Trophoblast cell (in vitro differentiated cells and primary cell): ENCODE results near the gene SPG11.
A peak's percentile ranks its signal among the peaks of the same experiment; 100 is the strongest.

ENCODE experiments used
- DNase-seq, 2 donors: peaks; one replicate each; pipeline ENCODE4 v3.0.0-alpha.2; 2016
- H2AFZ ChIP-seq: 2 replicates; pipeline ENCODE4 v1.6.1; 2013; ENCODE audit warnings: low read length, moderate library complexity, mild to moderate bottlenecking; ENCODE audit not compliant: insufficient read depth, poor library complexity
- H2AK5ac ChIP-seq: 2 replicates; pipeline ENCODE4 v1.6.1; 2013; ENCODE audit warnings: mild to moderate bottlenecking, low read length
- H2BK120ac ChIP-seq: 2 replicates; pipeline ENCODE4 v1.6.1; 2013; ENCODE audit warnings: low read length, mild to moderate bottlenecking, moderate library complexity; ENCODE audit not compliant: insufficient read depth, poor library complexity
- H2BK12ac ChIP-seq: 2 replicates; pipeline ENCODE4 v1.6.1; 2013; ENCODE audit warnings: mild to moderate bottlenecking, low read length, moderate library complexity
- H2BK5ac ChIP-seq: 2 replicates; pipeline ENCODE4 v1.6.1; 2013; ENCODE audit warnings: low read length, low read depth, moderate library complexity, mild to moderate bottlenecking; ENCODE audit not compliant: poor library complexity
- H3K14ac ChIP-seq: 2 replicates; pipeline ENCODE4 v1.6.1; 2013; ENCODE audit warnings: mild to moderate bottlenecking, low read length
- H3K18ac ChIP-seq: 2 replicates; pipeline ENCODE4 v1.6.1; 2013; ENCODE audit warnings: mild to moderate bottlenecking, low read length
- H3K23ac ChIP-seq: 2 replicates; pipeline ENCODE4 v1.6.1; 2013; ENCODE audit warnings: low read length
- H3K27ac ChIP-seq: 2 replicates; pipeline ENCODE4 v1.5.1; 2013; ENCODE audit warnings: low read depth, mild to moderate bottlenecking, inconsistent platforms, low read length, moderate library complexity
- H3K27me3 ChIP-seq: 2 replicates; pipeline ENCODE4 v1.6.1; 2013; ENCODE audit warnings: inconsistent platforms, mild to moderate bottlenecking, low read length, moderate library complexity; ENCODE audit not compliant: insufficient read depth
- H3K36me3 ChIP-seq, 2 experiments: 1 replicate in 1 of 2; 2 replicates in 1 of 2; pipeline ENCODE4 v1.6.1; 2013; ENCODE audit warnings: low read length in 2 of 2, mild to moderate bottlenecking in 2 of 2, moderate library complexity in 1 of 2; ENCODE audit not compliant: insufficient read depth in 2 of 2, control insufficient read depth in 1 of 2
- H3K4ac ChIP-seq: 2 replicates; pipeline ENCODE4 v1.6.1; 2013; ENCODE audit warnings: low read depth, mild to moderate bottlenecking, low read length, moderate library complexity
- H3K4me1 ChIP-seq, 2 experiments: 1 replicate in 1 of 2; 2 replicates in 1 of 2; pipeline ENCODE4 v1.6.1; 2013; ENCODE audit warnings: low read length in 2 of 2, mild to moderate bottlenecking in 2 of 2, moderate library complexity in 1 of 2; ENCODE audit not compliant: insufficient read depth in 2 of 2, control insufficient read depth in 1 of 2
- H3K4me2 ChIP-seq: 2 replicates; pipeline ENCODE4 v1.6.1; 2013; ENCODE audit warnings: inconsistent platforms, mild to moderate bottlenecking, low read length, moderate library complexity
- H3K4me3 ChIP-seq: 2 replicates; pipeline ENCODE4 v1.5.1; 2013; ENCODE audit warnings: mild to moderate bottlenecking, low read depth, low read length, inconsistent platforms
- H3K79me1 ChIP-seq: one replicate; pipeline ENCODE4 v1.6.1; 2013; ENCODE audit warnings: low read length
- H3K79me2 ChIP-seq: 2 replicates; pipeline ENCODE4 v1.6.1; 2013; ENCODE audit warnings: low read length, mild to moderate bottlenecking; ENCODE audit not compliant: control insufficient read depth, insufficient read depth, poor library complexity
- H3K9ac ChIP-seq: 2 replicates; pipeline ENCODE4 v1.6.1; 2013; ENCODE audit warnings: mild to moderate bottlenecking, low read length
- H3K9me3 ChIP-seq: 2 replicates; pipeline ENCODE4 v1.6.1; 2013; ENCODE audit warnings: low read depth, mild to moderate bottlenecking, control low read depth, inconsistent platforms, low read length; ENCODE audit not compliant: insufficient read depth
- H4K12ac ChIP-seq: 2 replicates; pipeline ENCODE4 v1.6.1; 2013; ENCODE audit warnings: low read depth, mild to moderate bottlenecking, low read length, moderate library complexity
- H4K8ac ChIP-seq: 2 replicates; pipeline ENCODE4 v1.6.1; 2013; ENCODE audit warnings: low read depth, mild to moderate bottlenecking, low read length, moderate library complexity
- H4K91ac ChIP-seq: one replicate; pipeline ENCODE4 v1.6.1; 2013; ENCODE audit warnings: low read depth, mild to moderate bottlenecking, low read length, moderate library complexity
- WGBS: extraction: QIAGEN DNeasy Blood & Tissue Kit; methylation state at CpG from one replicate; pipeline ENCODE4 v1.1.7; 2013; ENCODE audit warnings: missing lambda C conversion rate; ENCODE audit not compliant: insufficient read length, insufficient coverage; ENCODE audit errors: extremely low coverage; 5-methylcytosine and 5-hydroxymethylcytosine counted together

SPG11 gene

DNA sequence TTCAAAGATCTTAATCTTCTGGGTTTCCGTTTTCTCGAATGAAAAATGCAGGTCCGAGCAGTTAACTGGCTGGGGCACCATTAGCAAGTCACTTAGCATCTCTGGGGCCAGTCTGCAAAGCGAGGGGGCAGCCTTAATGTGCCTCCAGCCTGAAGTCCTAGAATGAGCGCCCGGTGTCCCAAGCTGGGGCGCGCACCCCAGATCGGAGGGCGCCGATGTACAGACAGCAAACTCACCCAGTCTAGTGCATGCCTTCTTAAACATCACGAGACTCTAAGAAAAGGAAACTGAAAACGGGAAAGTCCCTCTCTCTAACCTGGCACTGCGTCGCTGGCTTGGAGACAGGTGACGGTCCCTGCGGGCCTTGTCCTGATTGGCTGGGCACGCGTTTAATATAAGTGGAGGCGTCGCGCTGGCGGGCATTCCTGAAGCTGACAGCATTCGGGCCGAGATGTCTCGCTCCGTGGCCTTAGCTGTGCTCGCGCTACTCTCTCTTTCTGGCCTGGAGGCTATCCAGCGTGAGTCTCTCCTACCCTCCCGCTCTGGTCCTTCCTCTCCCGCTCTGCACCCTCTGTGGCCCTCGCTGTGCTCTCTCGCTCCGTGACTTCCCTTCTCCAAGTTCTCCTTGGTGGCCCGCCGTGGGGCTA is 47.8 kb upstream of the SPG11 start, which contains the start of the genes B2M and PATL2:
Gene B2M (plus strand): TSS at position 422 of the 647 bp plus-strand sequence. CDS start 30 bp downstream, at position 452.
Gene PATL2 (minus strand): TSS at position 228 of the 647 bp plus-strand sequence. CDS start 34,833 bp downstream, outside the sequence.
- no CpG with 5 or more reads among the region's 37 CpGs for WGBS
- peak; percentile 97 to 99 for DNase-seq
- peak within 1 kb of the TSS; percentile 3 for H4K91ac ChIP-seq
- no peaks in the 10 kb centered on the region for H3K27me3 ChIP-seq
- peaks cover 0 to 4% of the 10 kb centered on the region in 2 experiments for H3K36me3 ChIP-seq
- H4K8ac ChIP-seq, result peak within 1 kb of the TSS; percentile 56
- H3K4me1 ChIP-seq, result peaks cover 13 to 14% of the 10 kb centered on the region in 2 experiments
- peak within 1 kb of the TSS; percentile 47 for H2BK5ac ChIP-seq
- H3K79me2 ChIP-seq, result peaks cover 3% of the 10 kb centered on the region
- H4K12ac ChIP-seq, result no peak within 1 kb of the TSS
- H3K9me3 ChIP-seq, result peaks cover 1% of the 10 kb centered on the region
- peak within 1 kb of the TSS; percentile 20 for H3K4ac ChIP-seq
- peak within 1 kb of the TSS; percentile 47 for H2BK12ac ChIP-seq
- peak within 1 kb of the TSS; percentile 49 for H3K27ac ChIP-seq
- no peak within 1 kb of the TSS for H2AK5ac ChIP-seq
- H2BK120ac ChIP-seq, result peak within 1 kb of the TSS; percentile 2
- H3K4me2 ChIP-seq, result peak within 1 kb of the TSS; percentile 73
- H3K14ac ChIP-seq, result peak within 1 kb of the TSS; percentile 54
- no peak within 1 kb of the TSS for H3K23ac ChIP-seq
- H3K18ac ChIP-seq, result peak within 1 kb of the TSS; percentile 67
- peak within 1 kb of the TSS; percentile 73 for H3K4me3 ChIP-seq
- H3K79me1 ChIP-seq, result peaks cover 6% of the 10 kb centered on the region
- peak within 1 kb of the TSS; percentile 53 for H3K9ac ChIP-seq
- H2AFZ ChIP-seq, result peak within 1 kb of the TSS; percentile 12

DNA sequence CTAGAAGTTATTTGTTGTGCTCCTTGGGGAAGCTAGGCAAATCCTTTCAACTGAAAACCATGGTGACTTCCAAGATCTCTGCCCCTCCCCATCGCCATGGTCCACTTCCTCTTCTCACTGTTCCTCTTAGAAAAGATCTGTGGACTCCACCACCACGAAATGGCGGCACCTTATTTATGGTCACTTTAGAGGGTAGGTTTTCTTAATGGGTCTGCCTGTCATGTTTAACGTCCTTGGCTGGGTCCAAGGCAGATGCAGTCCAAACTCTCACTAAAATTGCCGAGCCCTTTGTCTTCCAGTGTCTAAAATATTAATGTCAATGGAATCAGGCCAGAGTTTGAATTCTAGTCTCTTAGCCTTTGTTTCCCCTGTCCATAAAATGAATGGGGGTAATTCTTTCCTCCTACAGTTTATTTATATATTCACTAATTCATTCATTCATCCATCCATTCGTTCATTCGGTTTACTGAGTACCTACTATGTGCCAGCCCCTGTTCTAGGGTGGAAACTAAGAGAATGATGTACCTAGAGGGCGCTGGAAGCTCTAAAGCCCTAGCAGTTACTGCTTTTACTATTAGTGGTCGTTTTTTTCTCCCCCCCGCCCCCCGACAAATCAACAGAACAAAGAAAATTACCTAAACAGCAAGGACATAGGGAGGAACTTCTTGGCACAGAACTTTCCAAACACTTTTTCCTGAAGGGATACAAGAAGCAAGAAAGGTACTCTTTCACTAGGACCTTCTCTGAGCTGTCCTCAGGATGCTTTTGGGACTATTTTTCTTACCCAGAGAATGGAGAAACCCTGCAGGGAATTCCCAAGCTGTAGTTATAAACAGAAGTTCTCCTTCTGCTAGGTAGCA is 47.0 kb upstream of the SPG11 start:
- Histone ChIP-seq H3K4me2 (peak overlapping the region; percentile 73), H4K8ac (peak overlapping the region; percentile 56), H2AK5ac (no peak overlapping the region), H3K18ac (no peak overlapping the region), H3K36me3 (no peaks in the 10 kb centered on the region), H3K4ac (no peak overlapping the region), H2AFZ (no peak overlapping the region), H3K4me1 (peaks cover 14 to 17% of the 10 kb centered on the region in 2 experiments), H3K79me2 (peaks cover 3% of the 10 kb centered on the region), H3K9ac (no peak overlapping the region), H4K12ac (no peak overlapping the region), H4K91ac (no peak overlapping the region), H3K4me3 (no peak overlapping the region), H3K23ac (no peak overlapping the region), H3K14ac (no peak overlapping the region), H3K27ac (no peak overlapping the region), H2BK12ac (peak overlapping the region; percentile 36), H3K27me3 (no peaks in the 10 kb centered on the region), H3K9me3 (peaks cover 1% of the 10 kb centered on the region), H3K79me1 (peaks cover 6% of the 10 kb centered on the region), H2BK5ac (no peak overlapping the region), H2BK120ac (no peak overlapping the region)
- peak; percentile 41 to 85 for DNase-seq
- WGBS, result no CpG with 5 or more reads among the region's 11 CpGs

DNA sequence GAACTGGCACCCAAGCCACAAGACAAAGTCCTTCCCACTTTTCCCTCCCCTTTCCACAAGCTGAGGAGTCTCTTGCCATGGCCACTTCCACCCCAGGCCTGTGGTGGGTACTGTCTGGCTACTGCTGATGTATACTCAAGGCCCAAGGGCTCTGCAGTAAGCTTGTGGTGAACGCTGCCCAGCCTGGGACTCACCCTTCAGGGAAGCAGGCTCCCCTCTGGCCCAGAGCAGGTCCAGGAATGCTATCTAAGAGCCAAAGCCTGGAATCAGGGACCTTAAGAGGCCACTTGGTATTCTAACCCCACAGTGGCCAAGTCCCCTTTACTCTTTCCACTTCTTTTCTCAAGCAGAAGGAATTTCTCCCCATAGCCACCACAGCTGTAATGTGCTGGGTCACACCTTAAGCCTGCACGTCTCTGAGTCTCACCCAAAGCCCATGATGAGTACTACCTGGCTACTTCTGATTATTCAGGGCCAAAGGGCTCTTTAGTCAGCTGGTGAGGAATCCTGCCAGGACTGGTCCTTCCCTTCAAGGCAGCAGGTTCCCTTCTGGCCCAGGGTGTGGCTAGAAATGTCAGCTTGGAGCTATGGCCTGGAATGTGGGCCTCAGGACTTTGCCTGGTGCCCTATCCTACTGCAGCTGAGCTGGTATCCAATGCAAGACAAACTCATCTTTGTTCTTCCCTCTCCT is 43.6 kb upstream of the SPG11 start:
- no peak overlapping the region for H4K8ac ChIP-seq
- H4K91ac ChIP-seq, result peak overlapping the region; percentile 40
- H2AK5ac ChIP-seq, result no peak overlapping the region
- H4K12ac ChIP-seq, result no peak overlapping the region
- no peak overlapping the region for H3K9ac ChIP-seq
- H3K4me3 ChIP-seq, result no peak overlapping the region
- H2BK5ac ChIP-seq, result peak overlapping the region; percentile 10
- H3K18ac ChIP-seq, result no peak overlapping the region
- peak overlapping the region; percentile 4 for H2BK120ac ChIP-seq
- peak overlapping the region; percentile 18 for H3K14ac ChIP-seq
- H3K9me3 ChIP-seq, result peaks cover 1% of the 10 kb centered on the region
- H2BK12ac ChIP-seq, result no peak overlapping the region
- H3K27ac ChIP-seq, result peak overlapping the region; percentile 30
- no peak overlapping the region for H3K4me2 ChIP-seq
- no peak overlapping the region for H3K23ac ChIP-seq
- peaks cover 3% of the 10 kb centered on the region for H3K79me2 ChIP-seq
- peaks cover 12 to 17% of the 10 kb centered on the region in 2 experiments for H3K4me1 ChIP-seq
- no peak overlapping the region for H3K4ac ChIP-seq
- no CpG with 5 or more reads among the region's 2 CpGs for WGBS
- DNase-seq, result peak; percentile 96 to 97
- no peaks in the 10 kb centered on the region for H3K27me3 ChIP-seq
- peaks cover 6% of the 10 kb centered on the region for H3K79me1 ChIP-seq
- H2AFZ ChIP-seq, result no peak overlapping the region
- no peaks in the 10 kb centered on the region for H3K36me3 ChIP-seq

DNA sequence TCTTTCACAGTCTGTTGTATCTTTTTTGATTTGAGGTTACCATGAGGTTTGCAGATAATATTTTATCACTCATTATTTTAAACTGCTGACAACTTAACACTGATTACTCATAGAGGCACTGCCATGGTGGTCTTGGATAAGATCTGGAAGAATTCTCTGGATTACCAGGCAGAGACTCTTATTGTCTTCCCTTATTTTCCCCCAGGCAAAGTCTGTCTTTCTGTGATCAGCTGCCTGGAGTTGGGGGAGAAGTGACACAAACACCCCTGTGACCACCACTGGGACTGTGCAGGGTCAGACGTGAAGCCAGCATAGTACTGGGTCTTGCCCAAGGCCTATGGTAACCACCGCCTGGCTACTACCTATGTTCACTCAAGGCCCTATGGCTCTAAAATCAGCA is 42.9 kb upstream of the SPG11 start:
- no peak overlapping the region for H2BK120ac ChIP-seq
- H2AK5ac ChIP-seq, result no peak overlapping the region
- no peak overlapping the region for H4K8ac ChIP-seq
- no peak overlapping the region for H3K4me2 ChIP-seq
- peaks cover under 1% of the 10 kb centered on the region for H3K79me1 ChIP-seq
- no peak overlapping the region for H2AFZ ChIP-seq
- H3K9ac ChIP-seq, result no peak overlapping the region
- H2BK12ac ChIP-seq, result no peak overlapping the region
- H3K4me3 ChIP-seq, result no peak overlapping the region
- no peak overlapping the region for H3K18ac ChIP-seq
- H3K27ac ChIP-seq, result peak overlapping the region; percentile 30
- no peak overlapping the region for H3K14ac ChIP-seq
- H2BK5ac ChIP-seq, result no peak overlapping the region
- H3K4me1 ChIP-seq, result peaks cover 12 to 17% of the 10 kb centered on the region in 2 experiments
- H3K36me3 ChIP-seq, result no peaks in the 10 kb centered on the region
- peak; percentile 69 to 71 for DNase-seq
- H4K91ac ChIP-seq, result no peak overlapping the region
- H4K12ac ChIP-seq, result no peak overlapping the region
- H3K27me3 ChIP-seq, result no peaks in the 10 kb centered on the region
- no CpG with 5 or more reads among the region's 2 CpGs for WGBS
- H3K23ac ChIP-seq, result no peak overlapping the region
- H3K4ac ChIP-seq, result no peak overlapping the region
- peaks cover 1% of the 10 kb centered on the region for H3K9me3 ChIP-seq
- H3K79me2 ChIP-seq, result no peaks in the 10 kb centered on the region
